B cell (primary cell): Measurements from ENCODE around the gene CAMK1D. TPM values are rescaled to one million over a fixed set of nuclear protein-coding genes. Genes with fewer than 3 reads are reported as not detected.

Source experiments
- ATAC-seq: fragments of 200-7000 bp; cut with Tn5 transposase; one replicate; pipeline ENCODE4 v1.10.0; 2021; ENCODE audit warnings: low read depth, mild to moderate bottlenecking, moderate number of reproducible peaks, moderate library complexity
- CTCF ChIA-PET: fragments of 350-600 bp; sonication (Branson Sonifier 250); formaldehyde crosslinking; loops from one replicate; lab custom pipeline; 2021; ENCODE audit warnings: antibody characterized with exemption, inconsistent platforms; lab: Charles Lee
- POLR2A ChIA-PET: fragments of 350-600 bp; sonication (Branson Sonifier 250); formaldehyde crosslinking; loops from one replicate; lab custom pipeline; 2021; ENCODE audit warnings: antibody characterized with exemption; lab: Charles Lee
- DNase-seq: peaks from one replicate; pipeline ENCODE4 v3.0.0; 2013
- H2AFZ ChIP-seq: 2 replicates; pipeline ENCODE4 v1.6.1; 2012; ENCODE audit warnings: mild to moderate bottlenecking, low read depth, low read length; ENCODE audit not compliant: insufficient read depth, poor library complexity, severe bottlenecking
- H3K27ac ChIP-seq, 2 donors: 1 replicate in 1 of 2; 2 replicates in 1 of 2; pipeline ENCODE4 v1.5.1; 2012 to 2013; ENCODE audit warnings: low read length in 2 of 2, mild to moderate bottlenecking in 2 of 2, moderate library complexity in 1 of 2
- H3K27me3 ChIP-seq, 4 experiments: fragments of 200-600 bp in 1 of 4; sonication (generic) in 1 of 4; replicated peaks in 1 of 4; 1 replicate in 2 of 4; 2 replicates in 2 of 4; pipeline versions ENCODE4 v1.6.1 to v1.7.0; 2013 to 2016; ENCODE audit warnings: low read length in 3 of 4, mild to moderate bottlenecking in 2 of 4, mixed read lengths in 1 of 4, moderate library complexity in 1 of 4; ENCODE audit not compliant: insufficient read depth in 4 of 4, control insufficient read depth in 3 of 4; ENCODE audit errors: control extremely low read depth in 1 of 4
- H3K36me3 ChIP-seq, 2 experiments: replicated peaks in 1 of 2; 1 replicate in 1 of 2; 2 replicates in 1 of 2; pipeline versions ENCODE4 v1.6.1 to v1.7.1; 2013; ENCODE audit warnings: low read length in 1 of 2; ENCODE audit not compliant: insufficient read depth in 2 of 2, control insufficient read depth in 1 of 2; ENCODE audit errors: control extremely low read depth in 1 of 2, extremely low read depth in 1 of 2
- H3K4me1 ChIP-seq, 2 donors: fragments of 200-600 bp in 1 of 2; sonication (generic) in 1 of 2; 1 replicate in 1 of 2; 2 replicates in 1 of 2; pipeline versions ENCODE4 v1.5.1 to v1.6.1; 2013 to 2017; ENCODE audit warnings: low read length in 2 of 2; ENCODE audit not compliant: control insufficient read depth in 2 of 2, insufficient read depth in 2 of 2
- H3K4me2 ChIP-seq: replicated peaks from 2 replicates; pipeline ENCODE3; 2012; ENCODE audit warnings: mild to moderate bottlenecking, low read depth, low read length; ENCODE audit not compliant: poor library complexity, severe bottlenecking
- H3K4me3 ChIP-seq, 5 experiments: fragments of 200-600 bp in 1 of 5; sonication (generic) in 1 of 5; 1 replicate in 3 of 5; 2 replicates in 2 of 5; pipeline versions ENCODE4 v1.5.1 to v1.7.0; 2011 to 2016; ENCODE audit warnings: low read length in 4 of 5, mild to moderate bottlenecking in 4 of 5, low read depth in 2 of 5, control low read depth in 1 of 5, moderate library complexity in 1 of 5; ENCODE audit not compliant: insufficient read depth in 1 of 5; ENCODE audit errors: control extremely low read depth in 1 of 5, extremely low read depth in 1 of 5
- H3K79me2 ChIP-seq: fragments of 200-600 bp; sonication (generic); one replicate; pipeline ENCODE4 v1.6.0; 2016; ENCODE audit warnings: low read length; ENCODE audit not compliant: control insufficient read depth, insufficient read depth
- H3K9ac ChIP-seq: fragments of 200-600 bp; sonication (generic); 2 replicates; pipeline ENCODE4 v1.6.1; 2017; ENCODE audit warnings: mild to moderate bottlenecking, low read length, moderate library complexity
- H3K9me3 ChIP-seq, 3 donors: one replicate each; pipeline versions ENCODE4 v1.6.1 to v1.7.1; 2013; ENCODE audit warnings: low read length in 2 of 3; ENCODE audit not compliant: control insufficient read depth in 2 of 3, insufficient read depth in 1 of 3; ENCODE audit errors: control extremely low read depth in 1 of 3
- H4K20me1 ChIP-seq: 2 replicates; pipeline ENCODE4 v1.6.0; 2012; ENCODE audit warnings: mild to moderate bottlenecking, low read length; ENCODE audit not compliant: insufficient read depth, control insufficient read depth, poor library complexity, severe bottlenecking
- H3K27ac Mint-ChIP-seq: one replicate; pipeline ENCODE4 v1.8.0; 2021; ENCODE audit warnings: mixed read lengths
- H3K27me3 Mint-ChIP-seq: one replicate; pipeline ENCODE4 v1.8.0; 2021; ENCODE audit warnings: mixed read lengths
- H3K4me1 Mint-ChIP-seq: one replicate; pipeline ENCODE4 v1.8.0; 2021; ENCODE audit warnings: mixed read lengths
- H3K4me3 Mint-ChIP-seq: one replicate; pipeline ENCODE4 v1.8.0; 2021; ENCODE audit warnings: mixed read lengths
- H3K9me3 Mint-ChIP-seq: one replicate; pipeline ENCODE4 v1.8.0; 2022; ENCODE audit warnings: mixed read lengths; ENCODE audit not compliant: insufficient read depth
- CTCF ChIP-seq: fragments of 200-600 bp; IDR thresholded peaks from one replicate; pipeline ENCODE4 v1.8.0; 2022; ENCODE audit warnings: antibody characterized with exemption, mild to moderate bottlenecking
- EZH2 ChIP-seq: IDR thresholded peaks from 2 replicates; pipeline ENCODE4 v1.6.1; 2012; ENCODE audit warnings: borderline replicate concordance, low read depth, mild to moderate bottlenecking, moderate library complexity, low read length; ENCODE audit not compliant: insufficient read depth, poor library complexity, severe bottlenecking
- WGBS: methylation state at CpG from one replicate; pipeline ENCODE4 v1.1.5; 2013; ENCODE audit warnings: missing lambda C conversion rate; ENCODE audit not compliant: insufficient coverage; 5-methylcytosine and 5-hydroxymethylcytosine counted together
- intact Hi-C: fragments of 100-400 bp; cut with micrococcal nuclease; formaldehyde crosslinking; loops from one replicate; pipeline ENCODE4 v1.10.0; 2022
- polyA plus RNA-seq: library from polyadenylated mRNA; depleted of rRNA; stranded (reverse); fragments of >200 nt; gene quantifications from 2 replicates; pipeline ENCODE4 v1.2.3, GENCODE V29; 2012
- total RNA-seq, 2 donors: library from RNA; stranded (reverse); fragments of 120-200 nt in 1 of 2; gene quantifications; 1 replicate in 1 of 2; 2 replicates in 1 of 2; pipeline versions ENCODE4 v1.2.3 to v1.2.4, GENCODE V29; 2013 to 2022

CAMK1D gene
- total and polyA plus RNA-seq, 2 donors (not counting 1 experiment from before 2014, with no cell fraction given) = 34.1 to 69.7 TPM

GRCh38 chr10:12547301-12547771 lies 198.0 kb downstream of the CAMK1D start:
- TF ChIP-seq EZH2 (no peak), CTCF (no peak)
- H3K27me3 ChIP-seq = no peaks in the 10 kb centered on the region
- no peak overlapping the region for H2AFZ ChIP-seq
- peaks cover 6 to 10% of the 10 kb centered on the region in 2 donors for H3K4me1 ChIP-seq
- no peak overlapping the region for H3K4me3 ChIP-seq
- H3K4me2 ChIP-seq = no peak overlapping the region
- DNase-seq = no peak
- 41% methylated on average over 4 of the region's 6 CpGs for WGBS
- Mint-ChIP-seq H3K9me3 (peaks cover 9% of the 10 kb centered on the region), H3K27me3 (no peaks in the 10 kb centered on the region), H3K4me1 (peaks cover 50% of the 10 kb centered on the region), H3K27ac (no peak overlapping the region), H3K4me3 (no peak overlapping the region)
- peaks cover 0 to 4% of the 10 kb centered on the region in 2 experiments for H3K36me3 ChIP-seq
- H3K9ac ChIP-seq = no peak overlapping the region
- H3K79me2 ChIP-seq = peaks cover 97% of the 10 kb centered on the region
- peaks cover 0 to 7% (median 0%) of the 10 kb centered on the region in 3 donors for H3K9me3 ChIP-seq
- ATAC-seq = no peak
- intact Hi-C loops = no loop called here
- CTCF ChIA-PET = interaction anchor here (0.6 to 1.3 kb wide), 3 partner anchors 104 to 764 kb away, joined by 3 read pairs; no protein-coding TSS in a partner anchor
- no peak overlapping the region for H3K27ac ChIP-seq
- H4K20me1 ChIP-seq = peaks cover 84% of the 10 kb centered on the region
- POLR2A ChIA-PET = no interaction called here

GRCh38 chr10:12549297-12549696 lies 199.9 kb downstream of the CAMK1D start:
- CTCF ChIA-PET = no interaction called here
- Histone ChIP-seq H3K4me3 (no peak overlapping the region), H3K9ac (no peak overlapping the region), H3K9me3 (peaks cover 0 to 7% (median 0%) of the 10 kb centered on the region in 3 donors), H3K27me3 (no peaks in the 10 kb centered on the region), H3K36me3 (peaks cover 0 to 15% of the 10 kb centered on the region in 2 experiments), H2AFZ (no peak overlapping the region), H3K4me2 (no peak overlapping the region), H4K20me1 (peaks cover 86% of the 10 kb centered on the region), H3K27ac (no peak overlapping the region), H3K79me2 (peaks cover 93% of the 10 kb centered on the region), H3K4me1 (peaks cover 6 to 10% of the 10 kb centered on the region in 2 donors)
- ATAC-seq (no peak), DNase-seq (no peak)
- intact Hi-C loops = no loop called here
- H3K4me1 Mint-ChIP-seq = peaks cover 43% of the 10 kb centered on the region
- H3K4me3 Mint-ChIP-seq = no peak overlapping the region
- POLR2A ChIA-PET = no interaction called here
- H3K27ac Mint-ChIP-seq = peak overlapping the region; percentile 20
- TF ChIP-seq CTCF (no peak), EZH2 (no peak)
- 84% methylated on average over 4 of the region's 5 CpGs for WGBS
- H3K9me3 Mint-ChIP-seq = peaks cover 9% of the 10 kb centered on the region
- no peaks in the 10 kb centered on the region for H3K27me3 Mint-ChIP-seq
